K562 (cell line): ENCODE measurements around the gene IL11. TPM values are rescaled to one million over a fixed set of nuclear protein-coding genes. Genes with fewer than 3 reads are reported as not detected.

ENCODE experiments used
- CREBBP ChIP-seq: IDR thresholded peaks from one replicate; pipeline ENCODE4 v1.6.1; 2012; ENCODE audit warnings: low read depth, mild to moderate bottlenecking, control low read depth, inconsistent platforms, low read length
- DEAF1 ChIP-seq: fragments of 450-650 bp; formaldehyde crosslinking; IDR thresholded peaks from 2 replicates; pipeline ENCODE4 v1.4.0; 2020; ENCODE audit warnings: mild to moderate bottlenecking, moderate library complexity
- ETV1 ChIP-seq: fragments of 450-650 bp; conservative IDR thresholded peaks from 2 replicates; pipeline ENCODE4 v1.6.1; 2016; ENCODE audit warnings: missing genetic modification characterization, control low read depth, low read depth, missing compliant biosample characterization
- GATA2 ChIP-seq: sonication (generic); formaldehyde crosslinking; IDR thresholded peaks from 2 replicates; pipeline ENCODE4 v1.4.0; 2020; ENCODE audit warnings: mild to moderate bottlenecking, missing genetic modification reagents
- HES1 ChIP-seq: fragments of 450-650 bp; IDR thresholded peaks from 2 replicates; pipeline ENCODE4 v1.6.1; 2016; ENCODE audit warnings: low read depth, mild to moderate bottlenecking, moderate library complexity
- KAT2B ChIP-seq: IDR thresholded peaks from one replicate; pipeline ENCODE4 v1.6.1; 2012; ENCODE audit warnings: low read depth, mild to moderate bottlenecking, control low read depth, inconsistent platforms, low read length, moderate library complexity
- KLF10 ChIP-seq: fragments of 250-450 bp; sonication (Bioruptor Pico); IDR thresholded peaks from 2 replicates; pipeline ENCODE4 v1.6.1; 2021; ENCODE audit warnings: matching md5 sums
- MTA3 ChIP-seq: fragments of 450-650 bp; formaldehyde crosslinking; IDR thresholded peaks from 2 replicates; pipeline ENCODE4 v1.6.1; 2017; ENCODE audit warnings: mild to moderate bottlenecking, borderline replicate concordance
- PCBP1 ChIP-seq: fragments of 200-400 bp; formaldehyde crosslinking; IDR thresholded peaks from 2 replicates; pipeline ENCODE4 v1.6.1; 2018; ENCODE audit warnings: mild to moderate bottlenecking, low read depth, low read length; ENCODE audit not compliant: poor library complexity, severe bottlenecking
- RAD21 ChIP-seq, 2 experiments: fragments of 250-450 bp in 1 of 2; fragments of 450-650 bp in 1 of 2; sonication (Bioruptor Pico) in 1 of 2; formaldehyde crosslinking in 1 of 2; IDR thresholded peaks in 1 of 2; conservative IDR thresholded peaks in 1 of 2; 2 replicates each; pipeline versions ENCODE4 v1.4.0 to v1.8.0; 2020 to 2022; ENCODE audit warnings: mild to moderate bottlenecking in 2 of 2, moderate library complexity in 1 of 2
- SMAD1 ChIP-seq: fragments of 150-350 bp; IDR thresholded peaks from 2 replicates; pipeline ENCODE4 v1.6.1; 2014; ENCODE audit warnings: low read length, low read depth; ENCODE audit not compliant: partially characterized antibody
- STAT5A ChIP-seq: IDR thresholded peaks from 2 replicates; pipeline ENCODE4 v1.6.1; 2012; ENCODE audit warnings: low read length, inconsistent platforms, borderline replicate concordance
- TAF1 ChIP-seq: IDR thresholded peaks from 2 replicates; pipeline ENCODE4 v1.6.1; 2011; ENCODE audit warnings: mild to moderate bottlenecking, low read length, moderate library complexity; ENCODE audit not compliant: insufficient read depth, control insufficient read depth, severe bottlenecking; ENCODE audit errors: extremely low read depth
- UBTF ChIP-seq, 2 experiments: IDR thresholded peaks; 2 replicates each; pipeline ENCODE4 v1.6.1; 2012; ENCODE audit warnings: improper control_type of control experiment in 2 of 2, low read depth in 2 of 2, low read length in 2 of 2, borderline replicate concordance in 1 of 2
- ZNF121 ChIP-seq: sonication (generic); formaldehyde crosslinking; conservative IDR thresholded peaks from 2 replicates; pipeline ENCODE4 v1.8.0; 2022; ENCODE audit warnings: missing genetic modification reagents
- ZNF280B ChIP-seq: fragments of 250-450 bp; sonication (Bioruptor Pico); IDR thresholded peaks from 2 replicates; pipeline ENCODE4 v1.5.1; 2021; ENCODE audit warnings: mild to moderate bottlenecking
- ZNF347 ChIP-seq: fragments of 450-650 bp; formaldehyde crosslinking; IDR thresholded peaks from 2 replicates; pipeline ENCODE4 v1.4.0; 2020; ENCODE audit warnings: low read depth, mild to moderate bottlenecking, moderate library complexity
- ZNF408 ChIP-seq: fragments of 250-450 bp; sonication (Bioruptor Pico); IDR thresholded peaks from 2 replicates; pipeline ENCODE4 v1.4.0; 2020; ENCODE audit warnings: low read depth, mild to moderate bottlenecking, moderate library complexity
- polyA plus RNA-seq, 8 experiments: library from polyadenylated mRNA; depleted of rRNA in 4 of 8; stranded (reverse) in 5 of 8; unstranded in 3 of 8; fragments of >200 nt; fragmentation: Nextera tagmentation in 2 of 8; fragmentation: Illumina TruSeq in 1 of 8; extraction: Ambion mirVana in 2 of 8; extraction: Trizol in 1 of 8; gene quantifications; 2 replicates each; pipeline versions ENCODE4 v1.2.1 to v1.2.3, GENCODE V29; 2011 to 2014; ENCODE audit warnings: inconsistent platforms in 1 of 8, missing spikeins in 1 of 8
- total RNA-seq, 7 experiments: library from RNA; depleted of rRNA in 6 of 7; stranded (reverse); fragments of >200 nt in 6 of 7; fragmentation: Illumina TruSeq in 2 of 7; extraction: Trizol in 2 of 7; gene quantifications; 2 replicates each; pipeline versions ENCODE4 v1.2.1 to v1.2.3, GENCODE V29; 2011 to 2021; ENCODE audit warnings: low replicate concordance in 1 of 7

The IL11 gene
- total and polyA plus RNA-seq, 9 of the 15 experiments (the other 6 are each of a cell fraction or from before 2014, with no cell fraction given), result 0.04 to 0.42 (median 0.06) TPM; not detected in 6

- TF ChIP-seq STAT5A (no peak), PCBP1 (peak; percentile 16), GATA2 (CRISPR knock-in tag) (no peak), KAT2B (no peak), MTA3 (peak; percentile 99), ZNF280B (CRISPR knock-in tag) (no peak), DEAF1 (CRISPR knock-in tag) (no peak), ZNF121 (no peak), UBTF (IDR thresholded peaks at IDR 0.05; ENCODE audit: borderline replicate concordance in 1 of 2, low read depth in 2 of 2, low read length in 2 of 2) (no peak), SMAD1 (no peak), CREBBP (no peak), ZNF408 (CRISPR knock-in tag) (no peak), TAF1 (peak; percentile 39), RAD21 (CRISPR knock-in tag; conservative IDR thresholded peaks at IDR 0.05 in 1 of 2, IDR thresholded peaks at IDR 0.05 in 1 of 2) (no peak), ETV1 (peak; percentile 94), HES1 (peak; percentile 94), ZNF347 (CRISPR knock-in tag) (no peak), KLF10 (CRISPR knock-in tag) (no peak)
These were observed 37.7 kb upstream of the IL11 start (continued) for GRCh38 chr19:55407800-55408532.
